Endothelial cell (in vitro differentiated cells): ENCODE data around the gene OXCT1. TPM values are rescaled to one million over a fixed set of nuclear protein-coding genes. Genes with fewer than 3 reads are reported as not detected.

Source experiments
- DNase-seq: peaks from one replicate; pipeline ENCODE4 v3.0.0; 2021; ENCODE audit warnings: low spot score
- H3K27ac Mint-ChIP-seq: one replicate; pipeline ENCODE4 v1.8.0; 2021; ENCODE audit warnings: mixed read lengths, inconsistent platforms; ENCODE audit not compliant: unreplicated experiment
- H3K27me3 Mint-ChIP-seq: one replicate; pipeline ENCODE4 v1.8.0; 2021; ENCODE audit warnings: mild to moderate bottlenecking, moderate library complexity, mixed read lengths, inconsistent platforms; ENCODE audit not compliant: unreplicated experiment
- H3K36me3 Mint-ChIP-seq: one replicate; pipeline ENCODE4 v1.8.0; 2021; ENCODE audit warnings: mild to moderate bottlenecking, low read depth, mixed read lengths, inconsistent platforms; ENCODE audit not compliant: unreplicated experiment
- H3K4me1 Mint-ChIP-seq: one replicate; pipeline ENCODE4 v1.8.0; 2021; ENCODE audit warnings: mild to moderate bottlenecking, mixed read lengths, inconsistent platforms; ENCODE audit not compliant: unreplicated experiment
- H3K4me3 Mint-ChIP-seq: one replicate; pipeline ENCODE4 v1.8.0; 2021; ENCODE audit warnings: mild to moderate bottlenecking, mixed read lengths, inconsistent platforms; ENCODE audit not compliant: unreplicated experiment
- H3K9me3 Mint-ChIP-seq: one replicate; pipeline ENCODE4 v1.8.0; 2021; ENCODE audit warnings: mixed read lengths, inconsistent platforms; ENCODE audit not compliant: unreplicated experiment
- CTCF ChIP-seq: fragments of 200-600 bp; sonication (generic); IDR thresholded peaks from one replicate; pipeline ENCODE4 v1.5.0; 2021; ENCODE audit warnings: antibody characterized with exemption; ENCODE audit not compliant: unreplicated experiment
- total RNA-seq: library from RNA; stranded (reverse); fragmentation: NEBNext Ultra II Directional; extraction: Animal tissue kit (Norgen Biotek cat#: 25700); gene quantifications from one replicate; pipeline ENCODE4 v1.2.1, GENCODE V29; 2021; ENCODE audit not compliant: unreplicated experiment

Gene OXCT1
- total RNA-seq, 1 donor from 2014 or later, result 6.5 TPM

- Mint-ChIP-seq H3K27ac (no peak overlapping the region), H3K36me3 (no peaks in the 10 kb centered on the region), H3K27me3 (peaks cover 2% of the 10 kb centered on the region), H3K9me3 (no peaks in the 10 kb centered on the region), H3K4me3 (no peak overlapping the region), H3K4me1 (no peaks in the 10 kb centered on the region)
- TF ChIP-seq CTCF, result no peak
- no peak for DNase-seq
These were observed 27.4 kb downstream of the OXCT1 start for GRCh38 chr5:41842777-41843176.

- Mint-ChIP-seq H3K36me3 (no peaks in the 10 kb centered on the region), H3K27ac (no peak overlapping the region), H3K27me3 (peaks cover 2% of the 10 kb centered on the region), H3K9me3 (no peaks in the 10 kb centered on the region), H3K4me1 (no peaks in the 10 kb centered on the region), H3K4me3 (no peak overlapping the region)
- no peak for TF ChIP-seq CTCF
- DNase-seq, result no peak
These were observed 28.9 kb downstream of the OXCT1 start for GRCh38 chr5:41841325-41841724.

GRCh38 chr5:41840251-41840650 is 30.0 kb downstream of the OXCT1 start:
- TF ChIP-seq CTCF, result no peak
- Mint-ChIP-seq H3K36me3 (no peaks in the 10 kb centered on the region), H3K4me1 (no peaks in the 10 kb centered on the region), H3K27me3 (peaks cover 2% of the 10 kb centered on the region), H3K4me3 (no peak overlapping the region), H3K27ac (no peak overlapping the region), H3K9me3 (no peaks in the 10 kb centered on the region)
- DNase-seq, result no peak

GRCh38 chr5:41837793-41838192 is 32.4 kb downstream of the OXCT1 start:
- Mint-ChIP-seq H3K27ac (no peak overlapping the region), H3K4me1 (peaks cover 18% of the 10 kb centered on the region), H3K27me3 (peaks cover 3% of the 10 kb centered on the region), H3K36me3 (no peaks in the 10 kb centered on the region), H3K9me3 (no peaks in the 10 kb centered on the region), H3K4me3 (no peak overlapping the region)
- DNase-seq, result no peak
- no peak for TF ChIP-seq CTCF

GRCh38 chr5:41835645-41836044 is 34.6 kb downstream of the OXCT1 start:
- H3K36me3 Mint-ChIP-seq, result no peaks in the 10 kb centered on the region
- peaks cover 4% of the 10 kb centered on the region for H3K27me3 Mint-ChIP-seq
- no peak overlapping the region for H3K27ac Mint-ChIP-seq
- no peaks in the 10 kb centered on the region for H3K9me3 Mint-ChIP-seq
- H3K4me3 Mint-ChIP-seq, result no peak overlapping the region
- DNase-seq, result no peak
- peaks cover 33% of the 10 kb centered on the region for H3K4me1 Mint-ChIP-seq
- no peak for TF ChIP-seq CTCF
